HEK293 (cell line): Measurements from ENCODE around the gene ZNF860.

Source experiments
- AEBP2 ChIP-seq: fragments of 450-650 bp; formaldehyde crosslinking; IDR thresholded peaks from 2 replicates; pipeline ENCODE4 v1.5.1; 2016; ENCODE audit warnings: missing biosample characterization, missing genetic modification characterization, borderline replicate concordance
- BCL11A ChIP-seq: fragments of 450-650 bp; formaldehyde crosslinking; IDR thresholded peaks from 2 replicates; pipeline ENCODE4 v1.5.1; 2016; ENCODE audit warnings: low read depth, missing biosample characterization, missing genetic modification characterization
- KLF16 ChIP-seq: fragments of 450-650 bp; formaldehyde crosslinking; IDR thresholded peaks from 2 replicates; pipeline ENCODE4 v1.5.1; 2017; ENCODE audit warnings: missing biosample characterization, missing genetic modification characterization
- REST ChIP-seq: fragments of 450-650 bp; formaldehyde crosslinking; IDR thresholded peaks from 2 replicates; pipeline ENCODE4 v1.5.1; 2016; ENCODE audit warnings: missing biosample characterization, missing genetic modification characterization
- SCRT2 ChIP-seq: fragments of 450-650 bp; formaldehyde crosslinking; IDR thresholded peaks from 2 replicates; pipeline ENCODE4 v1.5.1; 2016; ENCODE audit warnings: missing biosample characterization, missing genetic modification characterization
- SP2 ChIP-seq: fragments of 450-650 bp; formaldehyde crosslinking; IDR thresholded peaks from 2 replicates; pipeline ENCODE4 v1.5.1; 2016; ENCODE audit warnings: missing biosample characterization, missing genetic modification characterization
- ZBTB1 ChIP-seq: fragments of 450-650 bp; formaldehyde crosslinking; IDR thresholded peaks from 2 replicates; pipeline ENCODE4 v1.5.1; 2016; ENCODE audit warnings: missing biosample characterization, missing genetic modification characterization
- ZBTB11 ChIP-seq: fragments of 450-650 bp; formaldehyde crosslinking; conservative IDR thresholded peaks from 2 replicates; pipeline ENCODE4 v1.5.1; 2016; ENCODE audit warnings: low read depth, missing biosample characterization, missing genetic modification characterization
- ZBTB26 ChIP-seq: fragments of 450-650 bp; formaldehyde crosslinking; optimal IDR thresholded peaks from 2 replicates; pipeline ENCODE3; 2016; ENCODE audit warnings: missing biosample characterization, mild to moderate bottlenecking, missing genetic modification characterization
- ZNF148 ChIP-seq: fragments of 450-650 bp; formaldehyde crosslinking; IDR thresholded peaks from 2 replicates; pipeline ENCODE4 v1.5.0; 2017; ENCODE audit warnings: missing biosample characterization, missing genetic modification characterization, borderline replicate concordance
- ZNF19 ChIP-seq: fragments of 450-650 bp; formaldehyde crosslinking; IDR thresholded peaks from 2 replicates; pipeline ENCODE4; 2016; ENCODE audit warnings: missing biosample characterization, missing genetic modification characterization, low read depth
- ZNF426 ChIP-seq: fragments of 450-650 bp; formaldehyde crosslinking; IDR thresholded peaks from 2 replicates; pipeline ENCODE4 v1.5.1; 2017; ENCODE audit warnings: missing biosample characterization, missing genetic modification characterization, mild to moderate bottlenecking, inconsistent platforms, moderate library complexity
- ZNF521 ChIP-seq: fragments of 450-650 bp; formaldehyde crosslinking; IDR thresholded peaks from 2 replicates; pipeline ENCODE4 v1.5.1; 2017; ENCODE audit warnings: missing biosample characterization, mild to moderate bottlenecking, missing genetic modification characterization
- ZNF530 ChIP-seq: fragments of 450-650 bp; formaldehyde crosslinking; IDR thresholded peaks from 2 replicates; pipeline ENCODE4 v1.5.1; 2016; ENCODE audit warnings: low read depth, missing biosample characterization, missing genetic modification characterization
- ZNF585B ChIP-seq: fragments of 450-650 bp; formaldehyde crosslinking; IDR thresholded peaks from 2 replicates; pipeline ENCODE4 v1.5.1; 2016; ENCODE audit warnings: missing biosample characterization, missing genetic modification characterization
- ZSCAN4 ChIP-seq: fragments of 450-650 bp; formaldehyde crosslinking; IDR thresholded peaks from 2 replicates; pipeline ENCODE4 v1.5.1; 2017; ENCODE audit warnings: missing biosample characterization, missing genetic modification characterization

ZNF860 gene

GRCh38 chr3:31978553-31978952 is 3.0 kb upstream of the ZNF860 start (continued):
- TF ChIP-seq AEBP2 (tag by site-specific recombination) (no peak), SCRT2 (tag by site-specific recombination) (no peak), ZNF19 (tag by site-specific recombination) (no peak), ZBTB11 (tag by site-specific recombination) (no peak), ZNF426 (tag by site-specific recombination) (no peak), ZNF521 (no peak), ZBTB26 (tag by site-specific recombination) (no peak), ZSCAN4 (tag by site-specific recombination) (no peak), ZNF148 (no peak), SP2 (tag by site-specific recombination) (no peak), ZNF530 (tag by site-specific recombination) (no peak), ZBTB1 (tag by site-specific recombination) (no peak), KLF16 (tag by site-specific recombination) (no peak), BCL11A (no peak), ZNF585B (tag by site-specific recombination) (no peak), REST (tag by site-specific recombination) (no peak)
